ENCODE data around the gene DPP6. TPM values are rescaled to one million over a fixed set of nuclear protein-coding genes. Genes with fewer than 3 reads are reported as not detected.

Gene DPP6
- total RNA-seq, 1 experiment from 2014 or later = not detected

- BruUV-seq (replicated peaks) = no TSS peak
- no peaks in the 10 kb centered on the region for H3K27me3 ChIP-seq (ENCODE audit: low read length)
- no peaks in the 10 kb centered on the region for H3K79me2 ChIP-seq (ENCODE audit: low read length)
- no peaks in the 10 kb centered on the region for H3K9me3 ChIP-seq (ENCODE audit: low read length)
- H3F3A ChIP-seq (ENCODE audit: low read length, unreplicated experiment) = no peaks in the 10 kb centered on the region
- intact Hi-C loops (cut with micrococcal nuclease) = no loop called here
- no peak overlapping the region for H3K4me3 ChIP-seq (ENCODE audit: low read length)
- H3K9ac ChIP-seq (ENCODE audit: low read length) = no peak overlapping the region
- H2AFZ ChIP-seq (ENCODE audit: low read length) = no peak overlapping the region
- H3K36me3 ChIP-seq (ENCODE audit: low read depth, low read length) = no peaks in the 10 kb centered on the region
- H3K4me1 ChIP-seq (ENCODE audit: insufficient read depth, low read length) = no peaks in the 10 kb centered on the region
- no peaks in the 10 kb centered on the region for H4K20me1 ChIP-seq (ENCODE audit: low read length)
- DNase-seq (no peak), ATAC-seq (no peak)
- POLR2A ChIA-PET (ENCODE audit: unreplicated experiment) = no interaction called here
- TF ChIP-seq EZH2 (IDR thresholded peaks at IDR 0.05; ENCODE audit: low read length, unreplicated experiment) (no peak), EZH2phosphoT487 (IDR thresholded peaks at IDR 0.05; ENCODE audit: borderline replicate concordance, low read length) (no peak)
- TF ChIP-seq, protein P1, sequence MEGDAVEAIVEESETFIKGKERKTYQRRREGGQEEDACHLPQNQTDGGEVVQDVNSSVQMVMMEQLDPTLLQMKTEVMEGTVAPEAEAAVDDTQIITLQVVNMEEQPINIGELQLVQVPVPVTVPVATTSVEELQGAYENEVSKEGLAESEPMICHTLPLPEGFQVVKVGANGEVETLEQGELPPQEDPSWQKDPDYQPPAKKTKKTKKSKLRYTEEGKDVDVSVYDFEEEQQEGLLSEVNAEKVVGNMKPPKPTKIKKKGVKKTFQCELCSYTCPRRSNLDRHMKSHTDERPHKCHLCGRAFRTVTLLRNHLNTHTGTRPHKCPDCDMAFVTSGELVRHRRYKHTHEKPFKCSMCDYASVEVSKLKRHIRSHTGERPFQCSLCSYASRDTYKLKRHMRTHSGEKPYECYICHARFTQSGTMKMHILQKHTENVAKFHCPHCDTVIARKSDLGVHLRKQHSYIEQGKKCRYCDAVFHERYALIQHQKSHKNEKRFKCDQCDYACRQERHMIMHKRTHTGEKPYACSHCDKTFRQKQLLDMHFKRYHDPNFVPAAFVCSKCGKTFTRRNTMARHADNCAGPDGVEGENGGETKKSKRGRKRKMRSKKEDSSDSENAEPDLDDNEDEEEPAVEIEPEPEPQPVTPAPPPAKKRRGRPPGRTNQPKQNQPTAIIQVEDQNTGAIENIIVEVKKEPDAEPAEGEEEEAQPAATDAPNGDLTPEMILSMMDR (conservative IDR thresholded peaks at IDR 0.05; ENCODE audit: low read depth, low read length) = no peak
- no peak overlapping the region for H3K4me2 ChIP-seq (ENCODE audit: low read length)
- no peaks in the 10 kb centered on the region for H3K9me2 ChIP-seq (replicated peaks; ENCODE audit: low read length)
- CTCF ChIA-PET = no interaction called here
- no peak overlapping the region for H3K27ac ChIP-seq (ENCODE audit: low read length)
These were observed 512.5 kb downstream of the DPP6 start for GRCh38 chr7:154564676-154565075.

- no peak for DNase-seq
- no peak overlapping the region for H3K4me3 ChIP-seq (ENCODE audit: low read length)
- TF ChIP-seq EZH2 (IDR thresholded peaks at IDR 0.05; ENCODE audit: low read length, unreplicated experiment) (no peak), EZH2phosphoT487 (IDR thresholded peaks at IDR 0.05; ENCODE audit: borderline replicate concordance, low read length) (no peak)
- TF ChIP-seq, protein P1 (conservative IDR thresholded peaks at IDR 0.05; ENCODE audit: low read depth, low read length) = peak; percentile 30; the same call in 1 of the 2 replicates
- H3K27ac ChIP-seq (ENCODE audit: low read length) = no peak overlapping the region
- H3K79me2 ChIP-seq (ENCODE audit: low read length) = no peaks in the 10 kb centered on the region
- H3F3A ChIP-seq (ENCODE audit: low read length, unreplicated experiment) = no peaks in the 10 kb centered on the region
- no peaks in the 10 kb centered on the region for H4K20me1 ChIP-seq (ENCODE audit: low read length)
- no peak overlapping the region for H2AFZ ChIP-seq (ENCODE audit: low read length)
- no peak overlapping the region for H3K4me2 ChIP-seq (ENCODE audit: low read length)
- ATAC-seq = no peak
- POLR2A ChIA-PET (ENCODE audit: unreplicated experiment) = no interaction called here
- no peaks in the 10 kb centered on the region for H3K36me3 ChIP-seq (ENCODE audit: low read depth, low read length)
- CTCF ChIA-PET = no interaction called here
- no peak overlapping the region for H3K9ac ChIP-seq (ENCODE audit: low read length)
- no TSS peak for BruUV-seq (replicated peaks)
- H3K4me1 ChIP-seq (ENCODE audit: insufficient read depth, low read length) = no peaks in the 10 kb centered on the region
- 0 out of 2 replicates have a peak, but pooled peaks cover 4% of the 10 kb centered on the region for H3K9me3 ChIP-seq (ENCODE audit: low read length)
- intact Hi-C loops (cut with micrococcal nuclease) = no loop called here
- no peaks in the 10 kb centered on the region for H3K9me2 ChIP-seq (replicated peaks; ENCODE audit: low read length)
- H3K27me3 ChIP-seq (ENCODE audit: low read length) = no peaks in the 10 kb centered on the region
These were observed 514.7 kb downstream of the DPP6 start for GRCh38 chr7:154566877-154567276.

GRCh38 chr7:154568346-154568745 lies 516.1 kb downstream of the DPP6 start:
- no peak overlapping the region for H3K9ac ChIP-seq (ENCODE audit: low read length)
- H3K79me2 ChIP-seq (ENCODE audit: low read length) = no peaks in the 10 kb centered on the region
- 0 out of 2 replicates have a peak, but pooled peaks cover 4% of the 10 kb centered on the region for H3K9me3 ChIP-seq (ENCODE audit: low read length)
- CTCF ChIA-PET = no interaction called here
- H3K9me2 ChIP-seq (replicated peaks; ENCODE audit: low read length) = no peaks in the 10 kb centered on the region
- no peak for ATAC-seq
- H3K4me1 ChIP-seq (ENCODE audit: insufficient read depth, low read length) = no peaks in the 10 kb centered on the region
- no peak for DNase-seq
- no peak overlapping the region for H3K4me2 ChIP-seq (ENCODE audit: low read length)
- no peaks in the 10 kb centered on the region for H3K36me3 ChIP-seq (ENCODE audit: low read depth, low read length)
- no peaks in the 10 kb centered on the region for H3F3A ChIP-seq (ENCODE audit: low read length, unreplicated experiment)
- TF ChIP-seq, protein P1 (conservative IDR thresholded peaks at IDR 0.05; ENCODE audit: low read depth, low read length) = no peak
- TF ChIP-seq EZH2phosphoT487 (IDR thresholded peaks at IDR 0.05; ENCODE audit: borderline replicate concordance, low read length) (no peak), EZH2 (IDR thresholded peaks at IDR 0.05; ENCODE audit: low read length, unreplicated experiment) (no peak)
- no peak overlapping the region for H3K27ac ChIP-seq (ENCODE audit: low read length)
- POLR2A ChIA-PET (ENCODE audit: unreplicated experiment) = no interaction called here
- no peaks in the 10 kb centered on the region for H4K20me1 ChIP-seq (ENCODE audit: low read length)
- no peak overlapping the region for H2AFZ ChIP-seq (ENCODE audit: low read length)
- no TSS peak for BruUV-seq (replicated peaks)
- no peak overlapping the region for H3K4me3 ChIP-seq (ENCODE audit: low read length)
- intact Hi-C loops (cut with micrococcal nuclease) = no loop called here
- H3K27me3 ChIP-seq (ENCODE audit: low read length) = no peaks in the 10 kb centered on the region
